Mononuclear cell (primary cell): Measurements from ENCODE around the gene XKR7. TPM values are rescaled to one million over a fixed set of nuclear protein-coding genes. Genes with fewer than 3 reads are reported as not detected.

Experiments
- H3K27me3 ChIP-seq: 2 replicates; pipeline ENCODE4 v1.6.0; 2011; ENCODE audit warnings: low read length, control low read depth; ENCODE audit not compliant: insufficient read depth
- H3K4me1 ChIP-seq: 2 replicates; pipeline ENCODE4 v1.5.1; 2011; ENCODE audit warnings: mild to moderate bottlenecking, low read length, control low read depth; ENCODE audit not compliant: insufficient read depth
- H3K4me3 ChIP-seq: 2 replicates; pipeline ENCODE4 v1.5.1; 2011; ENCODE audit warnings: mild to moderate bottlenecking, low read length, moderate library complexity
- H3K9me3 ChIP-seq: 2 replicates; pipeline ENCODE4 v1.5.1; 2011; ENCODE audit warnings: low read depth, mild to moderate bottlenecking, control low read depth, low read length
- total RNA-seq: library from RNA; depleted of rRNA; stranded (reverse); fragments of >200 nt; gene quantifications from one replicate; pipeline ENCODE4 v1.2.3, GENCODE V29; 2012

Gene XKR7
- total RNA-seq, 1 donor, result under 0.01 TPM

- no peaks in the 10 kb centered on the region for H3K9me3 ChIP-seq
Observed at GRCh38 chr20:31984981-31985471, 17.1 kb downstream of the XKR7 start.

GRCh38 chr20:31987744-31988143 lies 19.8 kb downstream of the XKR7 start:
- Histone ChIP-seq H3K9me3 (no peaks in the 10 kb centered on the region), H3K27me3 (no peaks in the 10 kb centered on the region)

More at GRCh38 chr20:31984981-31985471, 17.1 kb downstream of the XKR7 start:
- H3K4me1 ChIP-seq, result no peaks in the 10 kb centered on the region
- H3K4me3 ChIP-seq, result no peak overlapping the region
- H3K27me3 ChIP-seq, result no peaks in the 10 kb centered on the region

GRCh38 chr20:31988430-31989015 lies 20.6 kb downstream of the XKR7 start:
- no peaks in the 10 kb centered on the region for H3K4me1 ChIP-seq
- peaks cover 4% of the 10 kb centered on the region for H3K27me3 ChIP-seq
- no peak overlapping the region for H3K4me3 ChIP-seq
- no peaks in the 10 kb centered on the region for H3K9me3 ChIP-seq

More at GRCh38 chr20:31987744-31988143, 19.8 kb downstream of the XKR7 start:
- no peaks in the 10 kb centered on the region for H3K4me1 ChIP-seq
- H3K4me3 ChIP-seq, result no peak overlapping the region

GRCh38 chr20:31989030-31989645 lies 21.2 kb downstream of the XKR7 start:
- Histone ChIP-seq H3K4me3 (no peak overlapping the region), H3K9me3 (no peaks in the 10 kb centered on the region), H3K27me3 (peaks cover 10% of the 10 kb centered on the region), H3K4me1 (no peaks in the 10 kb centered on the region)

GRCh38 chr20:31990641-31991338 lies 22.8 kb downstream of the XKR7 start:
- H3K4me1 ChIP-seq, result no peaks in the 10 kb centered on the region
- peaks cover 19% of the 10 kb centered on the region for H3K27me3 ChIP-seq
- no peaks in the 10 kb centered on the region for H3K9me3 ChIP-seq
- no peak overlapping the region for H3K4me3 ChIP-seq

GRCh38 chr20:31991339-31991705 lies 23.4 kb downstream of the XKR7 start:
- Histone ChIP-seq H3K4me3 (no peak overlapping the region), H3K27me3 (peaks cover 19% of the 10 kb centered on the region), H3K4me1 (no peaks in the 10 kb centered on the region), H3K9me3 (no peaks in the 10 kb centered on the region)

GRCh38 chr20:31992086-31992485 lies 24.1 kb downstream of the XKR7 start:
- no peak overlapping the region for H3K4me3 ChIP-seq
- no peaks in the 10 kb centered on the region for H3K4me1 ChIP-seq
- H3K27me3 ChIP-seq, result peaks cover 19% of the 10 kb centered on the region
- H3K9me3 ChIP-seq, result no peaks in the 10 kb centered on the region

GRCh38 chr20:31996996-31997395 lies 29.0 kb downstream of the XKR7 start:
- peaks cover 19% of the 10 kb centered on the region for H3K27me3 ChIP-seq
- no peaks in the 10 kb centered on the region for H3K4me1 ChIP-seq
- H3K9me3 ChIP-seq, result no peaks in the 10 kb centered on the region
- no peak overlapping the region for H3K4me3 ChIP-seq

- Histone ChIP-seq H3K4me3 (no peak overlapping the region), H3K27me3 (peaks cover 16% of the 10 kb centered on the region), H3K9me3 (no peaks in the 10 kb centered on the region), H3K4me1 (no peaks in the 10 kb centered on the region)
Observed at GRCh38 chr20:31998246-31998645, 30.3 kb downstream of the XKR7 start.

- H3K4me1 ChIP-seq, result no peaks in the 10 kb centered on the region
- no peaks in the 10 kb centered on the region for H3K9me3 ChIP-seq
- H3K27me3 ChIP-seq, result no peaks in the 10 kb centered on the region
- H3K4me3 ChIP-seq, result no peak overlapping the region
Observed at GRCh38 chr20:32003325-32003724, 35.4 kb downstream of the XKR7 start.

GRCh38 chr20:32004963-32005362 lies 37.0 kb downstream of the XKR7 start:
- Histone ChIP-seq H3K27me3 (no peaks in the 10 kb centered on the region), H3K4me3 (no peak overlapping the region), H3K9me3 (no peaks in the 10 kb centered on the region), H3K4me1 (no peaks in the 10 kb centered on the region)

GRCh38 chr20:32006053-32006452 lies 38.1 kb downstream of the XKR7 start:
- H3K27me3 ChIP-seq, result no peaks in the 10 kb centered on the region
- H3K4me1 ChIP-seq, result no peaks in the 10 kb centered on the region
- H3K4me3 ChIP-seq, result no peak overlapping the region
- H3K9me3 ChIP-seq, result no peaks in the 10 kb centered on the region

- Histone ChIP-seq H3K4me3 (no peak overlapping the region), H3K27me3 (no peaks in the 10 kb centered on the region), H3K4me1 (no peaks in the 10 kb centered on the region), H3K9me3 (no peaks in the 10 kb centered on the region)
Observed at GRCh38 chr20:32006841-32007786, 39.2 kb downstream of the XKR7 start.

- no peaks in the 10 kb centered on the region for H3K27me3 ChIP-seq
- no peaks in the 10 kb centered on the region for H3K9me3 ChIP-seq
- no peaks in the 10 kb centered on the region for H3K4me1 ChIP-seq
- H3K4me3 ChIP-seq, result no peak overlapping the region
Observed at GRCh38 chr20:32007787-32008616, 40.1 kb downstream of the XKR7 start.
